ENCODE measurements around the gene TASP1.

DNA sequence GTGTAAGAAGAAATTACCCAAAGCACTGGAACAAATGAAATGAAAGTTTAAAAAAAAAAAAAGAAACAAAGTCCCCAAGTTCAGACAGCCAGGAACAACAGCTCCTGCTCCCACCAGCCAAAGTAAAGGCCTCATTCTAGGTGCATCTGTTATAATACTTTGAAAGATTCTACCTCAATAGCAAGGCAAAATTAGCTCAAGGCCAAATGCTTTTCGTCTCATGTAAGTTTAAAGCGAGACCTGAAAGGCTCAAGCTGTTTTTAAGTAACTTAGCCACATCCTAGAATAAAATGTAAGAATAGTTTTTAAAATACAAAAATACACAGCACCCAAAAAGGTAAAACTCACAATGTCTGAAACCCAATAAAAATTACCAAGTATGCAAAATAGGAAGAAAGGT, 64.7 kb downstream of the TASP1 start:
- TF ChIP-seq, protein P1, sequence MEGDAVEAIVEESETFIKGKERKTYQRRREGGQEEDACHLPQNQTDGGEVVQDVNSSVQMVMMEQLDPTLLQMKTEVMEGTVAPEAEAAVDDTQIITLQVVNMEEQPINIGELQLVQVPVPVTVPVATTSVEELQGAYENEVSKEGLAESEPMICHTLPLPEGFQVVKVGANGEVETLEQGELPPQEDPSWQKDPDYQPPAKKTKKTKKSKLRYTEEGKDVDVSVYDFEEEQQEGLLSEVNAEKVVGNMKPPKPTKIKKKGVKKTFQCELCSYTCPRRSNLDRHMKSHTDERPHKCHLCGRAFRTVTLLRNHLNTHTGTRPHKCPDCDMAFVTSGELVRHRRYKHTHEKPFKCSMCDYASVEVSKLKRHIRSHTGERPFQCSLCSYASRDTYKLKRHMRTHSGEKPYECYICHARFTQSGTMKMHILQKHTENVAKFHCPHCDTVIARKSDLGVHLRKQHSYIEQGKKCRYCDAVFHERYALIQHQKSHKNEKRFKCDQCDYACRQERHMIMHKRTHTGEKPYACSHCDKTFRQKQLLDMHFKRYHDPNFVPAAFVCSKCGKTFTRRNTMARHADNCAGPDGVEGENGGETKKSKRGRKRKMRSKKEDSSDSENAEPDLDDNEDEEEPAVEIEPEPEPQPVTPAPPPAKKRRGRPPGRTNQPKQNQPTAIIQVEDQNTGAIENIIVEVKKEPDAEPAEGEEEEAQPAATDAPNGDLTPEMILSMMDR (IDR thresholded peaks at IDR 0.05) = no peak
- TF ChIP-seq EP300 (IDR thresholded peaks at IDR 0.05) (no peak), POLR2A (IDR thresholded peaks at IDR 0.05) (no peak)
